Glomerular endothelial cell (primary cell): Measurements from ENCODE around the gene OSBPL5. TPM values are rescaled to one million over a fixed set of nuclear protein-coding genes. Genes with fewer than 3 reads are reported as not detected.
"Not testable (repeated sequence)": the region's sequence is repeated elsewhere in the genome, so short reads cannot be mapped to it uniquely, and the experiment has no call there.

Experiments used
- DNase-seq: peaks from one replicate; pipeline ENCODE4 v3.0.0-alpha.2; 2011; ENCODE audit warnings: low read depth, low spot score; ENCODE audit errors: extremely low read depth
- total RNA-seq: library from RNA; depleted of rRNA; stranded (reverse); fragments of >200 nt; gene quantifications from 2 replicates; pipeline ENCODE4 v1.2.3, GENCODE V29; 2015

Gene OSBPL5
- total RNA-seq, 1 donor from 2014 or later = 37.5 TPM

- no peak for DNase-seq
Measured at GRCh38 chr11:3089236-3090061, 75.7 kb downstream of the OSBPL5 start.

GRCh38 chr11:3088806-3089205, 76.3 kb downstream of the OSBPL5 start:
- no peak for DNase-seq

- DNase-seq = no peak
Measured at GRCh38 chr11:3087821-3088800, 77.0 kb downstream of the OSBPL5 start.

DNA sequence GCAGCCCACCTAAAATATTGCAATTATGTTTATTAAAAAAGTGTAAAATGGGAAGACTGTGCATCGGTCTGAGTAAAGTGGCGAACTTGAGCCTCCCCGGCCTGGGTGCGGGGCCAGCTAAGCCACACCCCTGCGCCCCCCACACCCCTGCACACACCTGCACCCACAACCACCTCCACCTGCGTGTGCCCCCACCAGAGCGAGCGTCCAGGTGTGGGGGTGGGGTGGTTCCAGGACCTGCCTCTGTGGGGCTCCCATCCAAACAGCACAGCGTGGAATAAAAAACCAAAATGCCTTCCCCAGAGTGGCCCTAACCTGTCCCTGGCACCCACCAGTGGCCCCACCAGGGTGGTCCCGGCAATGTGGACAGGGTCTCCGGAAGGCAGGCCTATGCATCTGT, 77.7 kb downstream of the OSBPL5 start:
- no peak for DNase-seq

GRCh38 chr11:3086671-3087150, 78.4 kb downstream of the OSBPL5 start:
- no peak for DNase-seq

DNA sequence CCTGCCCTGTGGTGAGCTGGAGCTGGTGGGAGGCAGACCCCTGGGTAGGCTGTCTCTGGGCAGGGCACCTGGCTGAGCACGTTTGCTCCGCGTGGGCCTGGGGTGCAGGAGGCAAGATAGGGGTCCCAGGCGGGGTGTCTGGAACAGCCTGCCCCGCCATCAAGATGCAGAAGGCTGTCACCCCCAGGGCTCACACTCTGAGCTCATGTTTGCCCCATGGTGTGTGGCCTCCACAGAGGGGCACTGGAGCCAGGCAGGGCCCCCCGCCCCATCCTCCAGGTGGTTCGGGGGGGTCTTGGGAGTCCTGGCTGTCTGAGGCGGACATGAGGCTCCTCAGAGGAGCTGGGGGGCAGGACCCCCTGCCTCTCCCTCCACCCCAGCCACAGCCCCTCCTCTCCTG, 79.0 kb downstream of the OSBPL5 start:
- no peak for DNase-seq

DNA sequence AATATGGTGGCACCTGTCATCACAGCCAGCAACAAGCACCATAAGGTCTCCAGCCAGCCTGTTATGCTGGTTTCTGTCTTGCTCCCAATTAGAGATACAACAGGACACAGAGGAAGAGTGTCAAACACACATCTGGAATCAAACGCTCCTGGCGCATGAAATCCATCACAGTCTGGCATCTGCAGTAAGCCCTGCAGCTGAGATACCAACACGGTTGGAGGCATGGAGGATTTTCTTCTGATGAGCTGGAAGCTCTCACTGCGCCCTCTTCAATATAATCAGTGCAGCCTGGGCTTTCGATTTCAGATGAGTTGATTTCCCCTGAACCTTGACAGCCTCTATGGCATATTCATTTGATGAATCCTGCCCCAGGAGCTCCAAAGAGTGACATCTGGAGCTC, 80.1 kb downstream of the OSBPL5 start:
- no peak for DNase-seq

DNA sequence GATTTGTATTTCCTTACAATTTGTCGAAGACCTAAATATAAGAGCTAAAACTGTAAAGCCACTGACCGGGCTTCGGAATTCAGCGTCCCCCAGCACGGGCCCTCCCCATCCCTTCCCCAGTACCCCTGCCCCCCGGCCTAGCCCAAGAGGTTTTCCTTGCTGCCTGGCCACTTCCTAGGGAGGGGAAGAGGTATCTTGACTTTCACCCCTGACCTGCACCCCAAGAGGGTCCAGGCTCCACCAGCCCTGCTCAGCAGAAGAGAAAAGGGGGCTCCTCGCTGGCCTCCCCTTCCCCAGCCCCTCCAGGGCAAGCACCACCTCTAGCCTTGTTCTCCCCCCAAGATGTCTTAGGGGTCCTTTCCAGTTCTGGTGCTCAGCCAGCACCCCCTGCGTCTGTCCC, 81.8 kb downstream of the OSBPL5 start:
- DNase-seq = no peak

DNA sequence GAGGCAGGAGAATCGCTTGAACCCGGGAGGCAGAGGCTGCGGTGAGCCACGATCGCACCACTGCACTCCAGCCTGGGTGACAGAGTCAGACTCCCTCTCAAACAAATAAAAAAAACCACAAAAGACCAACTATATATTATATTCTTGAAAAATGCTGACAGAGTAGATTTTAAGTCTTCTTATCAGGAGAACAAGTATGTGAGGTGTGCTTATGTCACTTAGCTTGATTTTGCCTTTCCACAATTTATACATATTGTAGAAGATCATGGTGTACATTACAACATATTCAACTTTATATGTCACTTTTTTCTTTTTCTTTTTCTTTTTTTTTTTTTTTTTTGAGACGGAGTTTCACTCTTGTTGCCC, 83.7 kb downstream of the OSBPL5 start:
- no peak for DNase-seq

DNA sequence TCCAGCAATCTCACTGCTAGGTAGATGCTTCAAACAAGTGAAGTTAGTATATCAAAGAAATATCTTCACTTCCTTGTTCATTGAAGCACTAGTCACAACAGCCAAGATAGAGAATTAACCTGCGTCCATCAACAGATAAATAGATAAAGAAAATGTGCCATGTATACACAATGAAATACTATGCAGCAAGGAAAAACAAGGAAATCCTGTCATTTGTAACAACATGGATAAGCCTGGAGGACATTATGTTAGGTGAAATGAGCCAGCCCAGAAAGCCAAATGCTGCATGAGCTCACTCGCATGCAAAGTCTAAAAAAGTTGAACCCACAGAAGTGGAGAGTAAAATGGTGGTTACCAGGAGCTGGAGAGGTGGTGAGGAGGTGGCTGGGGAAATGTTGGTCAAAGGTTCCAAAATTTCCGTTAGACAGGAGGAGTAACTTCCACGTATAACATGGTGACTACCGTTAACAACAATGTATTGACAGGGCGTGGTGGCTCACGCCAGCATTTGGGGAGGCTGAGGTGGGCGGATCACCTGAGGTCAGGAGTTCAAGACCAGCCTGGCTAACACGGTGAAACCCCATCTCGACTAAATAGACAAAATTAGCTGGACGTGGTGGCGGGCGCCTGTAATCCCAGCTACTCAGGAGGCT, 84.3 kb downstream of the OSBPL5 start:
- DNase-seq = no peak

- DNase-seq = no peak
Measured at GRCh38 chr11:3080104-3080503, 85.0 kb downstream of the OSBPL5 start.

GRCh38 chr11:3077846-3078440, 87.2 kb downstream of the OSBPL5 start:
- DNase-seq = no peak

DNA sequence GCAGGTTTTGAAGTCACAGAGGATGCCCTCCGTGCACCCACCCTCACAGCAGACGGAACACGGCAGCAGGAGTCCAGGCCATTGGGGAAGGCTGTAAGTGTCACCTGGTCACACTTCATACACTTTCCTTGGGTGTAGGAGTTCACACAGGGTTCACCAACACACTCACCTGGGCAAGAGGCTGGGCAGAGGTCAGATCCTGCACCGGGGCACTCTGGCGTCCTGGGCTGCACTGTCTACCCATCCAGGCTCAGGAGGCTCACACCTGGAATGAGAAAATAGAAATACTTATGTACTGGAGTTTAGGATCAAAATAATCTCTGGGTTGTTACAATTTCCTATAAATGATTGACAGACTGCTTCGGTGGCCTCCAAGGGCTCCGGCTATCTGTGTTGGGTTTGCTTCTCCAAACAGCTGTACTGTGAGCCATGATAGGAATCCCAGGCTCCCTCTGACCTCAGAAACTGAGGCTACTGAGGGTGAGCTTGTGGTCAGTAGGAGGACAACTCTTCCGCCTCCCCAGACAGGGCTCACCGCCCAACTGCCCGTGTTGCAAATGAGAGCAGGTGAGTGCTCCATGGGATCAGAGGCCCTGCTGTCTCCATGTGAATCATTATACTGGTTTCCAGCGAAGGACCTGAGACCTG, 87.8 kb downstream of the OSBPL5 start:
- DNase-seq = no peak

- DNase-seq = no peak
Measured at GRCh38 chr11:3074912-3075589, 90.1 kb downstream of the OSBPL5 start.

GRCh38 chr11:3073029-3073435, 92.1 kb downstream of the OSBPL5 start:
- peak; percentile 56 for DNase-seq

DNA sequence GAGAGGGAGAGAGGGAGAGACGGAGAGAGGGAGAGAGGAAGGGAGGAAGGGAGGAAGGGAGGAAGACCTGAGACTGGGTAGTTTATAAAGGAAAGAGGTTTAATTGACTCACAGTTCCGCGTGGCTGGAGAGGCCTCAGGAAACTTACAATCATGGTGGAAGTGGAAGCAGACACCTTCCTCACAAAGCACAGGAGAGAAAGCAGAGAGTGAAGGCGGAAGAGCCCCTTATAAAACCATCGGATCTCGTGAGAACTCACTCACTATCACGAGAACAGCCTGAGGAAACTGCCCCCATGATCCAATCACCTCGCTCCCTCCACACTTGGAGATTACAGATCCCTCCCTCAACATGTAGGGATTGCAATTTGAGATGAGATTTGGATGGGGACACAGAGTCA, 95.7 kb downstream of the OSBPL5 start:
- DNase-seq = no peak

GRCh38 chr11:3066308-3066707, 98.8 kb downstream of the OSBPL5 start:
- not testable (repeated sequence) for DNase-seq

DNA sequence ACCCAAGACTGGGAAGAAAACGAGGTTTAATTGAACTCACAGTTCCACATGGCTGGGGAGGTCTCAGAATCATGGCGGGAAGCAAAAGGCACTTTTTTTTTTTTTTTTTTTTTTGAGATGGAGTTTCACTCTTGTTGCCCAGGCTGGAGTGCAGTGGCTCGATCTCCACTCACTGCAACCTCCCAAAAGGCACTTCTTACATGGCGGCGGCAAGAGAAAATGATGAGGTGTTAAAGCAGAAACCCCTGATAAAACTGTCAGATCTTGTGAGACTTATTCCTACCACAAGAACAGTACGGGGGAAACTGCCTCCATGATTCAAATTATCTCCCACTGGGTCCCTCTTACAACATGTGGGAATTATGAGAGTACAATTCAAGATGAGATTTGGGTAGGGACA, 100.4 kb downstream of the OSBPL5 start:
- not testable (repeated sequence) for DNase-seq

GRCh38 chr11:3063876-3064275, 101.2 kb downstream of the OSBPL5 start:
- not testable (repeated sequence) for DNase-seq

GRCh38 chr11:3063432-3063831, 101.7 kb downstream of the OSBPL5 start:
- DNase-seq = not testable (repeated sequence)
